Upper lobe of right lung (tissue), 1 donor: Measurements from ENCODE around the gene MARK2. TPM values are rescaled to one million over a fixed set of nuclear protein-coding genes. Genes with fewer than 3 reads are reported as not detected.

Experiments used
- ATAC-seq: fragments of 200-7000 bp; cut with Tn5 transposase; one replicate; pipeline ENCODE4 v1.9.1; 2020; ENCODE audit warnings: mild to moderate bottlenecking, moderate library complexity
- DNase-seq: peaks from one replicate; pipeline ENCODE4 v3.0.0-alpha.2; 2020
- H3K27ac ChIP-seq: fragments of 200-600 bp; one replicate; pipeline ENCODE4 v1.8.0; 2022
- H3K27me3 ChIP-seq: fragments of 200-600 bp; one replicate; pipeline ENCODE4 v1.8.0; 2022; ENCODE audit warnings: mild to moderate bottlenecking
- H3K36me3 ChIP-seq: fragments of 200-600 bp; one replicate; pipeline ENCODE4 v1.8.0; 2022
- H3K4me1 ChIP-seq: fragments of 200-600 bp; one replicate; pipeline ENCODE4 v1.8.0; 2022
- H3K4me3 ChIP-seq: fragments of 200-600 bp; one replicate; pipeline ENCODE4 v1.8.0; 2022; ENCODE audit warnings: mild to moderate bottlenecking
- H3K9me3 ChIP-seq: fragments of 200-600 bp; one replicate; pipeline ENCODE4 v1.8.0; 2022
- intact Hi-C: fragments of 100-400 bp; cut with DNase I; formaldehyde crosslinking; loops from one replicate; pipeline ENCODE4 v1.11.0; 2022
- total RNA-seq: library from RNA; stranded (reverse); fragmentation: NEBNext Ultra II Directional; extraction: Animal tissue kit (Norgen Biotek cat#: 25700); gene quantifications from one replicate; pipeline ENCODE4 v1.2.1, GENCODE V29; 2021
- TF ChIP-seq, protein P1 (sequence below): fragments of 200-600 bp; IDR thresholded peaks from one replicate; pipeline ENCODE4 v1.8.0; 2022; ENCODE audit warnings: antibody characterized with exemption
- donor health status: DM: no; HTN: yes; CAD: no; lungs with severe emphysema.

Gene MARK2
- total RNA-seq, 1 donor from 2014 or later: 40.7 TPM

DNA sequence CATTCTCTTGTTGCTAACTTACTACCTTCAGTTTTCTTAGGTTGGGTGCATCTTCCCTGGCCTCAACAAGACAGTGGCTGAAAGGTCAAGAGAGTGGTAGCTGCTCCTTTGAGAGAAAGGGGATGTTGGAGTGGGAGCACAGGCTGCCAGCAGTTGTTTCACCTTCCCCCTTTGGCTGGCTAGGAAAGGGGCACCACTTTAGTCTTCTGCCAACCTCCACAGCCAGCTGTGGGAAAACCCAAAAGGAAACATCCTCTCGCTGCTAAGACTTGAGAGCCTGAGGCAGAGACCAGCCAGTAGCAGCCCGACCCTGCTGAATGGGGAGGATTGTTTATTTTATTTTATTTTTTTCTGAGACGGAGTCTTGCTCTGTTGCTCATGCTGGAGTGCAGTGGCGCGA, 34.4 kb downstream of the MARK2 start:
- TF ChIP-seq, protein P1, sequence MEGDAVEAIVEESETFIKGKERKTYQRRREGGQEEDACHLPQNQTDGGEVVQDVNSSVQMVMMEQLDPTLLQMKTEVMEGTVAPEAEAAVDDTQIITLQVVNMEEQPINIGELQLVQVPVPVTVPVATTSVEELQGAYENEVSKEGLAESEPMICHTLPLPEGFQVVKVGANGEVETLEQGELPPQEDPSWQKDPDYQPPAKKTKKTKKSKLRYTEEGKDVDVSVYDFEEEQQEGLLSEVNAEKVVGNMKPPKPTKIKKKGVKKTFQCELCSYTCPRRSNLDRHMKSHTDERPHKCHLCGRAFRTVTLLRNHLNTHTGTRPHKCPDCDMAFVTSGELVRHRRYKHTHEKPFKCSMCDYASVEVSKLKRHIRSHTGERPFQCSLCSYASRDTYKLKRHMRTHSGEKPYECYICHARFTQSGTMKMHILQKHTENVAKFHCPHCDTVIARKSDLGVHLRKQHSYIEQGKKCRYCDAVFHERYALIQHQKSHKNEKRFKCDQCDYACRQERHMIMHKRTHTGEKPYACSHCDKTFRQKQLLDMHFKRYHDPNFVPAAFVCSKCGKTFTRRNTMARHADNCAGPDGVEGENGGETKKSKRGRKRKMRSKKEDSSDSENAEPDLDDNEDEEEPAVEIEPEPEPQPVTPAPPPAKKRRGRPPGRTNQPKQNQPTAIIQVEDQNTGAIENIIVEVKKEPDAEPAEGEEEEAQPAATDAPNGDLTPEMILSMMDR: no peak
- Histone ChIP-seq H3K4me3 (no peak overlapping the region), H3K27ac (peak overlapping the region; percentile 30), H3K4me1 (peaks cover 68% of the 10 kb centered on the region), H3K27me3 (no peaks in the 10 kb centered on the region), H3K36me3 (no peaks in the 10 kb centered on the region), H3K9me3 (no peaks in the 10 kb centered on the region)
- no peak for DNase-seq
- intact Hi-C loops: no loop called here
- no peak for ATAC-seq

DNA sequence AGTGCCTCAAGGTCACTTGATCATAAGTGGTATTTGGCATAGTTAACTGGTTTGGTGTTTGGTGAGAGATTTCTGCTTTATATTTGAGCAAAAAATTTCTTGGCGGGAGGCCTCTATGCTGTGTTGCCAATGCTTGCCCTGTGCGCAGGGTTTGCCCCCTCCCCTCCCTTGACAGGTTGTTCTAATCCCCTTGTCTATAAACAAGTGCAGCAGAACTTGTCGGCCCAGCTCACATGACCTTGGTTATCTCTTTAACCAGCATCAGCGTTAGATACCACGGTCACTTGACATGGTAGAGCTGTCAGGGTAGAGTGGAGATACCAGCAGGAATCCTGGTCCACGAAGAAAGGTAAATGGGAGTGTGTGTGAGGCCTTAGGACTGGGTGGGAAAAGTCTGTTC, 35.6 kb downstream of the MARK2 start:
- ATAC-seq (no peak), DNase-seq (no peak)
- Histone ChIP-seq H3K4me3 (no peak overlapping the region), H3K4me1 (peaks cover 56% of the 10 kb centered on the region), H3K27me3 (no peaks in the 10 kb centered on the region), H3K9me3 (no peaks in the 10 kb centered on the region), H3K27ac (no peak overlapping the region), H3K36me3 (no peaks in the 10 kb centered on the region)
- TF ChIP-seq, protein P1: no peak
- intact Hi-C loops: no loop called here

DNA sequence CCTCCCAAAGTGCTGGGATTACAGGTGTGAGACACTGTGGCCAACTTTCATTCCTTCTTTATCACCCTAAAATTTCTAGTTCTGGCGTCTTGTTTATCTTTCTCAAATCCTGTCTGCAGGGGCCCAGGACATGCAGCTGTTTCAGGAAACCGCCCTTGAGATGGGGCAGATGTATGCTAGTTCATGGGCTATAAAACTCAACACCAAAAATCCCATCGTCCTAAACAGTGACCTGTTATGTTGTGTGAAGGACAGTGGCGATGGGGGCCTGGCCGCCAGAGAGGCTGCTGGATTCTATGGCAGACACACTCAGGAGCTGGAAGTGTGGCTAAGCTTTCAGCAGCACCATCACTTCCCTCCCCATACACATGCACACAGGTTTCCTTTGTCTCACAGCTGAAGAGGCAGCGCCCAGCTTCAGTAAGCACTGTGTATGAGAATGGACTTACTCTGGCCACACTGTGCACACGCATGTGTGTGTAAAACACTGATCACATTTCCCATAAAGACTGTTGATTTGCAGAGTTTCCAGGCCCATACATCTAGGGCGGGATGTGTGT, 36.7 kb downstream of the MARK2 start:
- Histone ChIP-seq H3K27ac (no peak overlapping the region), H3K9me3 (no peaks in the 10 kb centered on the region), H3K4me3 (no peak overlapping the region), H3K4me1 (peaks cover 55% of the 10 kb centered on the region), H3K36me3 (no peaks in the 10 kb centered on the region), H3K27me3 (no peaks in the 10 kb centered on the region)
- TF ChIP-seq, protein P1: no peak
- ATAC-seq (no peak), DNase-seq (no peak)
- intact Hi-C loops: no loop called here

DNA sequence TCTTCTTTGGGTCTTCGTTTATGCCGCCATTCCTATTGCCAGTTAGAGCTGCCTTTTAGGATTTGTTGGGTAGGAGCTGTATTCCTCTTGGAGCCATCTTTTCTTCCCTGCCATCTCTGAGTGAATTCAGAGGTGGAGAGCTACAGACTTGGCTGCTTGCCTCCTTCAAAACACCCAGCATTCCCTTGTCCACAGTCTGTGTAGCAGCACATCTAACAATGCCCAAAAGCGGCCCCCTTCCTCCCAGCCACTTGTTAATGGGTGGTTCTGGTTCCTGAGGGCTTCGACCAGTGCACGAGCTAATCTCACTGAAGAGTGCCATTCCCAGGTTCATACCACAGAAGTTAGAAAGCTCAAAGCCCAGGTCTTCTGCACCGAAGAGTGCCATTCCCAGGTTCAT, 37.7 kb downstream of the MARK2 start:
- no peak overlapping the region for H3K27ac ChIP-seq
- peaks cover 54% of the 10 kb centered on the region for H3K4me1 ChIP-seq
- no peaks in the 10 kb centered on the region for H3K9me3 ChIP-seq
- TF ChIP-seq, protein P1: no peak
- ATAC-seq (no peak), DNase-seq (no peak)
- intact Hi-C loops: no loop called here
- H3K27me3 ChIP-seq: no peaks in the 10 kb centered on the region
- no peak overlapping the region for H3K4me3 ChIP-seq
- no peaks in the 10 kb centered on the region for H3K36me3 ChIP-seq

DNA sequence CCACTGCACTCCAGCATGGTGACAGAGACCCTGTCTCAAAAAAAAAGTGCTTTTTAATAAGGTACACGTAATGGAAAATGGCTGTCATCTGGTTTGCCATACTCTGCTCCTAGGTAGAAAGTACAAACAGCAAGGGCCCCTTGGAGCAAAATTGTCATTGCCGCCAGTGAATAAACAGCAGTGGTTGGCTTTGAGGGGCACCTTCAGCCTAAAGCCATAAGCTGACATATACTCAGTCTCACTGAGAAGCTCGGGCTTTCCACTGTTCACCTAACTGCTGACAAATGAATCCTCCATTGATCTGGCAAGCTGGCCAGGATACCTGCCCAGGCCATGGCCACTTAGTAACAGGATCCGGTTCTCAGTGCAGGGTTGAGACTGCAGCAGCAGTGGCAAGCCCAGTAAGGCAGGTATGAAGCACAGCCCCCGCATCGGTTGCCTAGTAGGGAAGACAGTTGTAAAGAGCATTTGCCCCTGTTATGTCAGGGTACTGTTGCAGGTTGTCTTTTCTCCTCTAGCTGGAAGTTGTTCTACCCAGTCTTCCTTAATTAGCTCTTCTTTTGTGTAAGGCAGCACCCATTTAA, 38.8 kb downstream of the MARK2 start:
- Histone ChIP-seq H3K4me3 (no peak overlapping the region), H3K36me3 (no peaks in the 10 kb centered on the region), H3K27ac (no peak overlapping the region), H3K27me3 (no peaks in the 10 kb centered on the region), H3K9me3 (no peaks in the 10 kb centered on the region), H3K4me1 (peaks cover 43% of the 10 kb centered on the region)
- ATAC-seq (no peak), DNase-seq (no peak)
- intact Hi-C loops: no loop called here
- TF ChIP-seq, protein P1: no peak
